HG03469 (cell line): Measurements from ENCODE around the gene PARN.
"Not testable (repeated sequence)": the region's sequence is repeated elsewhere in the genome, so short reads cannot be mapped to it uniquely, and the experiment has no call there.

Experiments used
- ATAC-seq: cut with Tn5 transposase; IDR thresholded peaks from one replicate; pipeline ENCODE4 v1.9.1; 2021; ENCODE audit warnings: mild to moderate bottlenecking, moderate library complexity, moderate number of reproducible peaks; ENCODE audit not compliant: unreplicated experiment

PARN gene

GRCh38 chr16:14405611-14406537, 224.2 kb downstream of the PARN start:
- ATAC-seq, result peak; percentile 83

GRCh38 chr16:14403001-14403389, 227.1 kb downstream of the PARN start:
- not testable (repeated sequence) for ATAC-seq

- ATAC-seq, result not testable (repeated sequence)
Measured at GRCh38 chr16:14402114-14403000, 227.7 kb downstream of the PARN start.

- ATAC-seq, result not testable (repeated sequence)
Measured at GRCh38 chr16:14401711-14402061, 228.4 kb downstream of the PARN start.

GRCh38 chr16:14400978-14401710, 228.9 kb downstream of the PARN start:
- not testable (repeated sequence) for ATAC-seq

GRCh38 chr16:14400285-14400977, 229.6 kb downstream of the PARN start:
- ATAC-seq, result no peak

- ATAC-seq, result no peak
Measured at GRCh38 chr16:14399378-14400284, 230.4 kb downstream of the PARN start.

- no peak for ATAC-seq
Measured at GRCh38 chr16:14398014-14398717, 231.9 kb downstream of the PARN start.

GRCh38 chr16:14395710-14396304, 234.3 kb downstream of the PARN start:
- ATAC-seq, result not testable (repeated sequence)

GRCh38 chr16:14394834-14395233, 235.2 kb downstream of the PARN start:
- no peak for ATAC-seq

GRCh38 chr16:14392960-14393359, 237.1 kb downstream of the PARN start:
- ATAC-seq, result no peak

- no peak for ATAC-seq
Measured at GRCh38 chr16:14389359-14389758, 240.7 kb downstream of the PARN start.

- ATAC-seq, result no peak
Measured at GRCh38 chr16:14388243-14388642, 241.8 kb downstream of the PARN start.

- no peak for ATAC-seq
Measured at GRCh38 chr16:14386115-14386514, 243.9 kb downstream of the PARN start.
